T-cell (primary cell): ENCODE measurements around the gene STARD3NL. TPM values are rescaled to one million over a fixed set of nuclear protein-coding genes. Genes with fewer than 3 reads are reported as not detected.

Experiments used
- ATAC-seq, 4 experiments: fragments of 200-7000 bp in 3 of 4; fragments of 150-1000 bp in 1 of 4; cut with Tn5 transposase; replicated peaks in 1 of 4; 1 replicate in 3 of 4; 2 replicates in 1 of 4; pipeline ENCODE4 v1.10.0; 2021; ENCODE audit warnings: moderate library complexity in 3 of 4, mild to moderate bottlenecking in 2 of 4, moderate number of reproducible peaks in 1 of 4
- CTCF ChIA-PET, 2 donors: fragments of 300-600 bp; sonication (Branson Sonifier 250); formaldehyde crosslinking; loops; one replicate each; lab custom pipeline; 2022; ENCODE audit warnings: antibody characterized with exemption in 2 of 2; lab: Charles Lee
- POLR2A ChIA-PET, 2 donors: fragments of 300-600 bp; sonication (Branson Sonifier 250); formaldehyde crosslinking; loops; one replicate each; lab custom pipeline; 2022; ENCODE audit warnings: antibody characterized with exemption in 2 of 2; lab: Charles Lee
- DNase-seq, 35 experiments: peaks; one replicate each; pipeline versions ENCODE4 v3.0.0 to v3.0.0-alpha.2; 2013 to 2023
- H3K27ac ChIP-seq: one replicate; pipeline ENCODE4 v1.5.1; 2013; ENCODE audit warnings: low read length
- H3K27me3 ChIP-seq, 2 experiments: replicated peaks in 1 of 2; 1 replicate in 1 of 2; 2 replicates in 1 of 2; pipeline versions ENCODE4 v1.6.1 to v1.7.0; 2013; ENCODE audit warnings: low read length in 1 of 2, mixed read lengths in 1 of 2; ENCODE audit not compliant: control insufficient read depth in 2 of 2, insufficient read depth in 2 of 2; ENCODE audit errors: extremely low read depth in 1 of 2
- H3K36me3 ChIP-seq, 2 donors: 1 replicate in 1 of 2; 2 replicates in 1 of 2; pipeline versions ENCODE4 v1.6.1 to v1.7.0; 2013; ENCODE audit warnings: low read length in 1 of 2; ENCODE audit not compliant: control insufficient read depth in 2 of 2, insufficient read depth in 1 of 2; ENCODE audit errors: extremely low read depth in 1 of 2
- H3K4me1 ChIP-seq, 2 experiments: 1 replicate in 1 of 2; 2 replicates in 1 of 2; pipeline versions ENCODE4 v1.6.1 to v1.7.0; 2013; ENCODE audit warnings: low read length in 2 of 2, mixed read lengths in 1 of 2; ENCODE audit not compliant: insufficient read depth in 2 of 2, control insufficient read depth in 1 of 2; ENCODE audit errors: extremely low read depth in 1 of 2
- H3K4me3 ChIP-seq, 2 donors: 1 replicate in 1 of 2; 2 replicates in 1 of 2; pipeline versions ENCODE4 v1.5.1 to v1.7.0; 2013; ENCODE audit warnings: mild to moderate bottlenecking in 2 of 2, low read length in 1 of 2, moderate library complexity in 1 of 2; ENCODE audit not compliant: control insufficient read depth in 1 of 2; ENCODE audit errors: extremely low read depth in 1 of 2
- H3K9me3 ChIP-seq: 2 replicates; pipeline ENCODE4 v1.7.0; 2013
- H3K27ac Mint-ChIP-seq, 2 donors: one replicate each; pipeline ENCODE4 v1.8.0; 2020 to 2021; ENCODE audit warnings: mild to moderate bottlenecking in 2 of 2, mixed read lengths in 2 of 2
- H3K27me3 Mint-ChIP-seq, 2 donors: one replicate each; pipeline ENCODE4 v1.8.0; 2021 to 2022; ENCODE audit warnings: mixed read lengths in 2 of 2
- H3K36me3 Mint-ChIP-seq: one replicate; pipeline ENCODE4 v1.8.0; 2021; ENCODE audit warnings: mixed read lengths
- H3K4me1 Mint-ChIP-seq, 3 donors: one replicate each; pipeline ENCODE4 v1.8.0; 2020 to 2022; ENCODE audit warnings: mixed read lengths in 3 of 3, mild to moderate bottlenecking in 1 of 3
- H3K4me3 Mint-ChIP-seq, 3 donors: one replicate each; pipeline ENCODE4 v1.8.0; 2020 to 2022; ENCODE audit warnings: mild to moderate bottlenecking in 3 of 3, mixed read lengths in 3 of 3, moderate library complexity in 3 of 3
- H3K9me3 Mint-ChIP-seq, 3 donors: one replicate each; pipeline ENCODE4 v1.8.0; 2020 to 2022; ENCODE audit warnings: mixed read lengths in 3 of 3
- WGBS: methylation state at CpG from one replicate; pipeline ENCODE4 v1.1.5; 2013; ENCODE audit warnings: missing lambda C conversion rate; ENCODE audit not compliant: insufficient coverage; 5-methylcytosine and 5-hydroxymethylcytosine counted together
- total RNA-seq, 35 experiments: library from RNA in 6 of 35; stranded (reverse) in 6 of 35; fragments of 120-200 nt in 1 of 35; gene quantifications; one replicate each; pipeline versions ENCODE4 v1.2.1 to v1.2.4 and lab custom pipeline; 2013 to 2026

STARD3NL gene
- total RNA-seq, 5 donors from 2014 or later (not counting 1 experiment from before 2014, with no cell fraction given), result 12.1 to 13.5 (median 12.5) TPM

DNA sequence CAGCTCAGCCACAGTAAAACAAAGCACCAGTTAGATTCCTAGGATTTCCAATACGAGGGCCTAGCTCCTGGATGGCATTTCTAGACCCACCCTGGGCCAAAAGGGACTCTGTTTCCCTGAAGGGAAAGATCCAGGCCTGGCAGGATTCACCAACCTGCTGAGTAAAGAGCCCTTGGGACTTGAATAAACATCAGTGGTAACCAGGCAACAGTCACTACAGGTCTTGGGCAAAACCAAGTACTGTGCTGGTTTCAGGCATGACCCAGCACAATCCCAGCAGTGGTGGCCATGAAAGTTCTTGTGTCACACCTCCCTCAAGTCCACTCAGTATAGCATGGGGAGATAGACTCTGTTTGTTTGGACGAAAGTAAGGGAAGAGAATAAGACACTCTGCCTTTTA lies 31.0 kb upstream of the STARD3NL start:
- no peaks in the 10 kb centered on the region for H3K4me1 Mint-ChIP-seq
- ATAC-seq (no peak), DNase-seq (no peak)
- H3K9me3 Mint-ChIP-seq, result no peaks in the 10 kb centered on the region
- peaks cover 3 to 14% of the 10 kb centered on the region in 2 donors for H3K27me3 Mint-ChIP-seq
- H3K27ac ChIP-seq, result no peak overlapping the region
- no peaks in the 10 kb centered on the region for H3K9me3 ChIP-seq
- H3K36me3 ChIP-seq, result no peaks in the 10 kb centered on the region
- peaks cover 0 to 10% of the 10 kb centered on the region in 2 experiments for H3K27me3 ChIP-seq
- no peaks in the 10 kb centered on the region for H3K4me1 ChIP-seq
- POLR2A ChIA-PET, result interaction anchor here in 1 of 2 donors (0.6 kb wide), 1 partner anchor 1673 kb away, joined by 3 read pairs; no protein-coding TSS in a partner anchor
- H3K36me3 Mint-ChIP-seq, result no peaks in the 10 kb centered on the region
- H3K27ac Mint-ChIP-seq, result no peak overlapping the region
- 86% methylated on average over 1 of the region's 2 CpGs for WGBS
- H3K4me3 ChIP-seq, result no peak overlapping the region
- H3K4me3 Mint-ChIP-seq, result no peak overlapping the region
- CTCF ChIA-PET, result no interaction called here

DNA sequence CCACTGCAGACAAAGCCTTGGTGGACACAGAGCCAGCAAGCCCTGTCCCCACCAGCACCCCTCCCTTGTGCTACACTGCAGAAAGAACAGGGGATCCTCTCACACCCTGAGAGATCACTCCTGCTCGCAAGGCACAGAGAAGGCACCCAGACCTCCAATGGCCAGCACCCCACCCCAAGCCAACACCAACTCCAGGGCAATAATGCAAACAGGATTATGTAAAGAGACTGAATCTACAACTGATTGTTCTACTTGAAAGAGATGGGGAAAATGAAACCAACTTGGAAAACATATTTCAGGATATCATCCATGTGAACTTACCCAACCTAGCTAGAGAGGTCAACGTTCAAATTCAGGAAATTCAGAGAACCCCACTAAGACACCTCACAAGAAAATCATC lies 26.5 kb upstream of the STARD3NL start:
- H3K27ac ChIP-seq, result no peak overlapping the region
- H3K9me3 ChIP-seq, result no peaks in the 10 kb centered on the region
- H3K27ac Mint-ChIP-seq, result no peak overlapping the region
- H3K36me3 Mint-ChIP-seq, result no peaks in the 10 kb centered on the region
- CTCF ChIA-PET, result interaction anchor here in 1 of 2 donors (0.6 kb wide), 1 partner anchor 225 kb away, joined by 3 read pairs; no protein-coding TSS in a partner anchor
- no peak overlapping the region for H3K4me3 Mint-ChIP-seq
- POLR2A ChIA-PET, result interaction anchor here in 1 of 2 donors (0.6 kb wide), 1 partner anchor 1035 kb away, joined by 3 read pairs; no protein-coding TSS in a partner anchor
- no peak overlapping the region for H3K4me3 ChIP-seq
- no peaks in the 10 kb centered on the region for H3K4me1 ChIP-seq
- H3K27me3 Mint-ChIP-seq, result peaks cover 9 to 24% of the 10 kb centered on the region in 2 donors
- peaks cover 0 to 10% of the 10 kb centered on the region in 2 experiments for H3K27me3 ChIP-seq
- no peaks in the 10 kb centered on the region for H3K36me3 ChIP-seq
- DNase-seq, result no peak
- peaks cover 0 to 4% (median 2%) of the 10 kb centered on the region in 3 donors for H3K9me3 Mint-ChIP-seq
- no CpG with 5 or more reads among the region's 2 CpGs for WGBS
- ATAC-seq, result no peak
- H3K4me1 Mint-ChIP-seq, result no peaks in the 10 kb centered on the region

DNA sequence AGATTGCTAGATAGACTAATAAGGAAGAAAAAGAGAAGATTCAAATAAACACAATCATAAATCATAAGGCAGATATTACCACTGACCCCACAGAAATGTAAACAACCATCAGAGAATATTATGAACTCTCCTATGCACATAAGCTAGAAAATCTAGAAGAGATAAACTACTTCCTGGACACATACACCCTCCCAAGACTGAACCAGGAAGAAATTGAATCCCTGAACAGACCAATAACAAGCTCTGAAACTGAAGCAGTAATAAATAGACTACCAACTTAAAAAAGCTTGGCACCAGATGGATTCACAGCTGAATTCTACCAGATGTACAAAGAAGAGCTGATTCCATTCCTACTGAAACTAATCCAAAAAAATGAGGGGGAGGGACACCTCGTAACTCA lies 24.5 kb upstream of the STARD3NL start:
- Mint-ChIP-seq H3K9me3 (peaks cover 0 to 4% (median 3%) of the 10 kb centered on the region in 3 donors), H3K4me1 (no peaks in the 10 kb centered on the region), H3K27me3 (peaks cover 6 to 24% of the 10 kb centered on the region in 2 donors), H3K4me3 (no peak overlapping the region), H3K36me3 (no peaks in the 10 kb centered on the region), H3K27ac (no peak overlapping the region)
- no peak overlapping the region for H3K27ac ChIP-seq
- ChIA-PET POLR2A (no interaction called here), CTCF (no interaction called here)
- no peaks in the 10 kb centered on the region for H3K36me3 ChIP-seq
- ATAC-seq, result no peak
- no peak overlapping the region for H3K4me3 ChIP-seq
- no peaks in the 10 kb centered on the region for H3K9me3 ChIP-seq
- no peaks in the 10 kb centered on the region for H3K4me1 ChIP-seq
- H3K27me3 ChIP-seq, result peaks cover 0 to 13% of the 10 kb centered on the region in 2 experiments
- no CpG with 5 or more reads among the region's 1 CpG for WGBS
- no peak for DNase-seq

DNA sequence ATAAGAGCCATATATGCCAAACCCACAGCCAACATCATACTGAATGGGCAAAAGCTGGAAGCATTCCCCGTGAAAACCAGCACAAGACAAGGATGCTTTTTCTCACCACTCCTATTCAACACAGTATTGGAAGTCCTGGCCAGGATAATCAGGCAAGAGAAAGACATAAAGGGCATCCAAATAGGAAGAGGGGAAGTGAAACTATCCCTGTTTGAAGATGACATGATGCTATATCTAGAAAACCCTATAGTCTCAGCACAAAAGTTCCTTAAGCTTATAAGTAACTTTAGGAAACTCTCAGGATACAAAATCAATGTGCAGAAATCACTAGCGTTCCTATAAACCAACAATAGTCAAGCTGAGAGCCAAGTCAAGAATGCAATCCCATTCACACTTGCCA lies 23.8 kb upstream of the STARD3NL start:
- Histone ChIP-seq H3K9me3 (no peaks in the 10 kb centered on the region), H3K27me3 (peaks cover 0 to 13% of the 10 kb centered on the region in 2 experiments), H3K4me3 (no peak overlapping the region), H3K27ac (no peak overlapping the region), H3K36me3 (no peaks in the 10 kb centered on the region), H3K4me1 (no peaks in the 10 kb centered on the region)
- peaks cover 6 to 24% of the 10 kb centered on the region in 2 donors for H3K27me3 Mint-ChIP-seq
- peaks cover 0 to 4% (median 3%) of the 10 kb centered on the region in 3 donors for H3K9me3 Mint-ChIP-seq
- no peaks in the 10 kb centered on the region for H3K4me1 Mint-ChIP-seq
- ChIA-PET POLR2A (no interaction called here), CTCF (no interaction called here)
- no peaks in the 10 kb centered on the region for H3K36me3 Mint-ChIP-seq
- H3K27ac Mint-ChIP-seq, result no peak overlapping the region
- DNase-seq (no peak), ATAC-seq (no peak)
- H3K4me3 Mint-ChIP-seq, result no peak overlapping the region
- WGBS, result 33% methylated on average over 1 of the region's 2 CpGs

DNA sequence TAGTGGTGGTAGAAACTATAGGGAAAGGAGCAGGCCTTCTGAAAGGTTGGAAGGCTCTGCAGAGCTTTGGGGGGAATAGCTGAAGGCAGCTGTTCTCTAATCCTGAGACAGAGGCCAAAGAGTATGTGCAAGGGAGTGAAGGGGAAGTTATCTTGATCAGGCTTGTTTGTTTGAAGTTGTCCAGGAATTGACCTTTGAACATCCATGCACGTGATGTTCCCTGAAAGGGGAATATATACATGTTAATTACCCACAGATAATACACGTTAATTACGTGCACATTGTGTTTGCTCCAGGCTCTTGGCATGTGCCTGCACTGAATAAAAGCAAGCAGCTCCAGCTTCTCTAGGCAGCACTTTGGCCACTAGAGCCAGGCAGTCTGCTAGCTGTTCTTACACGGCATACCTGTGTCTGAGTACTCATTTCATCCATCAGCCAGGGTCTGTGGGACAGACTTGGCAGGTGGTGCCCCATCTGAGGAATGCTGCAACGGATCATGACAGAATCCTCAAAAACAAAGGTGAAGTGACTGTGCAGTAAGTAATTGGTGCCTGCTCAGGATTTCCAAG lies 18.0 kb upstream of the STARD3NL start:
- Mint-ChIP-seq H3K4me1 (no peaks in the 10 kb centered on the region), H3K4me3 (no peak overlapping the region), H3K9me3 (peaks cover 0 to 4% (median 3%) of the 10 kb centered on the region in 3 donors), H3K27ac (no peak overlapping the region), H3K27me3 (peaks cover 10 to 26% of the 10 kb centered on the region in 2 donors), H3K36me3 (no peaks in the 10 kb centered on the region)
- CTCF ChIA-PET, result interaction anchor here in 1 of 2 donors (0.6 kb wide), 1 partner anchor 61 kb away, joined by 3 read pairs; no protein-coding TSS in a partner anchor
- Histone ChIP-seq H3K27ac (no peak overlapping the region), H3K4me1 (no peaks in the 10 kb centered on the region), H3K36me3 (no peaks in the 10 kb centered on the region), H3K4me3 (no peak overlapping the region), H3K27me3 (peaks cover 0 to 3% of the 10 kb centered on the region in 2 experiments), H3K9me3 (no peaks in the 10 kb centered on the region)
- WGBS, result 90% methylated on average over 1 of the region's 5 CpGs
- POLR2A ChIA-PET, result no interaction called here
- DNase-seq (no peak), ATAC-seq (no peak)

DNA sequence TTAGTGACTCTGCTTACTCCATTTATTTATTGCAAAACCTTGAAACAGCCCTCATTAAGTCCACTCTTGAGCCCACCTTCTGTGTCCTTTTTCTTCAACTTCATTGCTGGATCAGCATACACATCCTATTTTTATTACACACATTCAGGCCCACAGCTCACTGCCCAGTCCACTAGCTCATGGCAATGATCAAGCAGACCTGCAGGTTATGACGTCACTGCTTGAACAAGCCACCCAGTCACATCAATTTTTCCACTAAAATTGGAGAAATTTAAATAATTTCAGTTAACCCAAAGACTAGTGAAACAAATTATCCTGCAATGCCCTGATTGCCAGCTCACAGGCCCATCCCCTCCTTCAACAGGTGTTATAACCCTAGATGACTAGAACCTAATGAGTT lies 16.0 kb upstream of the STARD3NL start:
- Mint-ChIP-seq H3K4me1 (no peaks in the 10 kb centered on the region), H3K27me3 (peaks cover 10 to 21% of the 10 kb centered on the region in 2 donors), H3K4me3 (no peak overlapping the region), H3K27ac (no peak overlapping the region), H3K9me3 (no peaks in the 10 kb centered on the region), H3K36me3 (no peaks in the 10 kb centered on the region)
- Histone ChIP-seq H3K27me3 (peaks cover 0 to 3% of the 10 kb centered on the region in 2 experiments), H3K36me3 (no peaks in the 10 kb centered on the region), H3K27ac (no peak overlapping the region), H3K9me3 (no peaks in the 10 kb centered on the region), H3K4me3 (no peak overlapping the region), H3K4me1 (no peaks in the 10 kb centered on the region)
- 43% methylated on average over 1 of the region's 1 CpG for WGBS
- ATAC-seq (no peak), DNase-seq (no peak)
- ChIA-PET CTCF (no interaction called here), POLR2A (interaction anchor here in 1 of 2 donors (0.6 kb wide), 1 partner anchor 928 kb away, joined by 3 read pairs; no protein-coding TSS in a partner anchor)
